ENCODE results near the gene PACRG. TPM values are rescaled to one million over a fixed set of nuclear protein-coding genes. Genes with fewer than 3 reads are reported as not detected.

PACRG gene
- total RNA-seq, 1 experiment from 2014 or later: 0.44 TPM

DNA sequence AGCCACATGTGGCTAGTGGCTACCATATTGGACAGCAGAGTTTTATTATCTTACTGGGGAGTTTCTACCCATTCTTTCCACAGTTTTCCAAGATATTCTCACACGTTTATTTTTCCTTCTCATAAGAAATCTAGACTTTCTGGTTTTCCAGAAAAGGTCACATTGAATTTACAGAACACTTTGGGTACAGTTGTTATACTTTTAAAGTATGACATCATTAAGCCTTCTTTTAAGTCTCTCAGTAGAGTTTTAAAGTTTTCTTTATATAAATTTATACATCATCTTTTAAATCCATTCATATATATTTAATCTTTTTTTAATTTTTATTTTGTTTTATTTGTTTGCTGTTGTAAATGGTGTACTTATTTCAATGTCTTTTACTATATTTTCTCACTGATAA, 486.5 kb downstream of the PACRG start:
- CTCF ChIA-PET: no interaction called here
- Mint-ChIP-seq H3K36me3 (peaks cover 40% of the 10 kb centered on the region), H3K27me3 (ENCODE audit: low read depth) (no peaks in the 10 kb centered on the region; the same call in 1 of the 2 replicates), H3K4me3 (no peak overlapping the region), H3K27ac (no peak overlapping the region), H3K4me1 (peaks cover 3% of the 10 kb centered on the region), H3K9me3 (peaks cover 68% of the 10 kb centered on the region)
- no peak for TF ChIP-seq GRHL2 (CRISPR knock-in tag; IDR thresholded peaks at IDR 0.05; ENCODE audit: insufficient replicate concordance, severe bottlenecking)
- no peak for TF ChIP-seq NFE2L1 (CRISPR knock-in tag; IDR thresholded peaks at IDR 0.05)
- no peak for TF ChIP-seq AR (CRISPR knock-in tag; IDR thresholded peaks at IDR 0.05)
- no peak for TF ChIP-seq ZNF423 (CRISPR knock-in tag; IDR thresholded peaks at IDR 0.05)
- no peak for TF ChIP-seq FOXP1 (CRISPR knock-in tag; IDR thresholded peaks at IDR 0.05; ENCODE audit: borderline replicate concordance)
- no peak for TF ChIP-seq ESRRA (CRISPR knock-in tag; IDR thresholded peaks at IDR 0.05; ENCODE audit: borderline replicate concordance)
- no peak for TF ChIP-seq NR3C1 (CRISPR knock-in tag; conservative IDR thresholded peaks at IDR 0.05; ENCODE audit: low read depth)
- no peak for TF ChIP-seq CREB1 (CRISPR knock-in tag; IDR thresholded peaks at IDR 0.05)
- no peak for TF ChIP-seq RELA (CRISPR knock-in tag; IDR thresholded peaks at IDR 0.05; ENCODE audit: borderline replicate concordance)
- POLR2A ChIA-PET: no interaction called here
- ATAC-seq (no peak), DNase-seq (ENCODE audit: low spot score) (no peak)

DNA sequence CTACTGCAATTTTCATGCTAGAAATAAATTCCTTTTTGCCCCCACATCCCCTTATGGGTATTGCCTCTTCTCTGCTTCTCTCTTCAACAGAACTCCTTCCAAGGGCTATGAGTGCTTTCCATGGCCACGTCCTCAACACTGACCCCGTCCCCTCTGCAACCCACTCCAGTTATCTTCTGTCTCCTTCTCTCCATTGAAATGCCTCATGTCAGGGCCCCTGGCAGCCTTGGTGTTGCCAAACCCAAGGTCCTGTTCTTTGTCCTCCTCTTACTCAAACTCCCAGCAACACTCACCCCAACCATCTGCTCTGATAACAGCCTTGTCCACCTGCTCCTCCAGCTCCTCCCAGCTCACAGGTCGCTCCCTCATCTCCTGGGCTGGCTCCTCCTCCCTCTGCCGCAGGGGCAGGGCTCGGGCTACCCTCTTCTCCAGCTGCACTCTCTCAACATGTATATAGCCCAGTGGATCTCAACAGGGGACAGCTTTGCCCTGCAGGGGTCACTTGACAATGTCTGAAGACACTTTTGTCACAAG, 490.7 kb downstream of the PACRG start:
- no peak for TF ChIP-seq ATF1 (CRISPR knock-in tag; IDR thresholded peaks at IDR 0.05)
- TF ChIP-seq ZNF416 (CRISPR knock-in tag; IDR thresholded peaks at IDR 0.05): no peak
- TF ChIP-seq ZNF219 (CRISPR knock-in tag; IDR thresholded peaks at IDR 0.05; ENCODE audit: borderline replicate concordance): no peak
- Mint-ChIP-seq H3K27me3 (ENCODE audit: low read depth) (no peaks in the 10 kb centered on the region; the same call in 1 of the 2 replicates), H3K4me1 (peaks cover 13% of the 10 kb centered on the region), H3K36me3 (peaks cover 19% of the 10 kb centered on the region), H3K4me3 (no peak overlapping the region), H3K27ac (no peak overlapping the region), H3K9me3 (peaks cover 37% of the 10 kb centered on the region)
- ChIA-PET CTCF (interaction anchor here (1.2 kb wide), 1 partner anchor 48 kb away, joined by 3 read pairs; no protein-coding TSS in a partner anchor), POLR2A (no interaction called here)
- no peak for ATAC-seq
- DNase-seq (ENCODE audit: low spot score): no peak

GRCh38 chr6:163226181-163226835, 498.5 kb downstream of the PACRG start:
- ChIA-PET CTCF (no interaction called here), POLR2A (no interaction called here)
- peaks cover 21% of the 10 kb centered on the region for H3K9me3 Mint-ChIP-seq
- no peaks in the 10 kb centered on the region for H3K36me3 Mint-ChIP-seq
- H3K27ac Mint-ChIP-seq: no peak overlapping the region
- TF ChIP-seq ZNF671 (CRISPR knock-in tag; IDR thresholded peaks at IDR 0.05) (no peak), MLX (CRISPR knock-in tag; IDR thresholded peaks at IDR 0.05) (no peak), MYBL2 (CRISPR knock-in tag; IDR thresholded peaks at IDR 0.05) (no peak), ELF4 (CRISPR knock-in tag; IDR thresholded peaks at IDR 0.05; ENCODE audit: low read depth) (no peak), MXD4 (CRISPR knock-in tag; IDR thresholded peaks at IDR 0.05; ENCODE audit: borderline replicate concordance) (no peak), PREB (CRISPR knock-in tag; IDR thresholded peaks at IDR 0.05; ENCODE audit: borderline replicate concordance) (no peak), SMAD4 (CRISPR knock-in tag; IDR thresholded peaks at IDR 0.05) (no peak), RORB (CRISPR knock-in tag; IDR thresholded peaks at IDR 0.05) (no peak), GABPB1 (CRISPR knock-in tag; IDR thresholded peaks at IDR 0.05) (no peak), CDX4 (CRISPR knock-in tag; IDR thresholded peaks at IDR 0.05; ENCODE audit: borderline replicate concordance) (no peak), ZNF416 (CRISPR knock-in tag; IDR thresholded peaks at IDR 0.05) (no peak), SP1 (CRISPR knock-in tag; conservative IDR thresholded peaks at IDR 0.05) (no peak), E2F1 (CRISPR knock-in tag; IDR thresholded peaks at IDR 0.05) (no peak), CREM (CRISPR knock-in tag; IDR thresholded peaks at IDR 0.05) (no peak), ESRRA (CRISPR knock-in tag; IDR thresholded peaks at IDR 0.05; ENCODE audit: borderline replicate concordance) (no peak), SOX15 (CRISPR knock-in tag; IDR thresholded peaks at IDR 0.05) (no peak), JUN (CRISPR knock-in tag; IDR thresholded peaks at IDR 0.05) (no peak)
- H3K4me3 Mint-ChIP-seq: no peak overlapping the region
- no peaks in the 10 kb centered on the region for H3K4me1 Mint-ChIP-seq
- no peaks in the 10 kb centered on the region for H3K27me3 Mint-ChIP-seq (ENCODE audit: low read depth)
- DNase-seq (ENCODE audit: low spot score) (no peak), ATAC-seq (no peak)
